NT2/D1 (cell line): ENCODE measurements around the gene LSAMP.

Source experiments
- SUZ12 ChIP-seq: IDR thresholded peaks from 2 replicates; pipeline ENCODE4 v1.6.1; 2011; ENCODE audit not compliant: insufficient read length, insufficient read depth; ENCODE audit errors: extremely low read depth
- YY1 ChIP-seq: IDR thresholded peaks from 2 replicates; pipeline ENCODE4 v1.6.1; 2011; ENCODE audit not compliant: insufficient read length, insufficient read depth
- ZNF274 ChIP-seq: IDR thresholded peaks from 2 replicates; pipeline ENCODE4 v1.6.1; 2011; ENCODE audit warnings: mild to moderate bottlenecking, low read depth, low read length

GRCh38 chr3:116179091-116179490 is 266.2 kb downstream of the LSAMP start:
- TF ChIP-seq YY1, result no peak
- TF ChIP-seq ZNF274, result no peak
- no peak for TF ChIP-seq SUZ12
